NCI-H446 treated with DMSO at 0.1 percent for 48 hours (cell line): ENCODE data around the gene MIF4GD.
"Not testable (repeated sequence)": the region's sequence is repeated elsewhere in the genome, so short reads cannot be mapped to it uniquely, and the experiment has no call there.

ENCODE experiments used
- DNase-seq: peaks from one replicate; lab custom pipeline; 2025; lab: John Stamatoyannopoulos, UW

MIF4GD gene

DNA sequence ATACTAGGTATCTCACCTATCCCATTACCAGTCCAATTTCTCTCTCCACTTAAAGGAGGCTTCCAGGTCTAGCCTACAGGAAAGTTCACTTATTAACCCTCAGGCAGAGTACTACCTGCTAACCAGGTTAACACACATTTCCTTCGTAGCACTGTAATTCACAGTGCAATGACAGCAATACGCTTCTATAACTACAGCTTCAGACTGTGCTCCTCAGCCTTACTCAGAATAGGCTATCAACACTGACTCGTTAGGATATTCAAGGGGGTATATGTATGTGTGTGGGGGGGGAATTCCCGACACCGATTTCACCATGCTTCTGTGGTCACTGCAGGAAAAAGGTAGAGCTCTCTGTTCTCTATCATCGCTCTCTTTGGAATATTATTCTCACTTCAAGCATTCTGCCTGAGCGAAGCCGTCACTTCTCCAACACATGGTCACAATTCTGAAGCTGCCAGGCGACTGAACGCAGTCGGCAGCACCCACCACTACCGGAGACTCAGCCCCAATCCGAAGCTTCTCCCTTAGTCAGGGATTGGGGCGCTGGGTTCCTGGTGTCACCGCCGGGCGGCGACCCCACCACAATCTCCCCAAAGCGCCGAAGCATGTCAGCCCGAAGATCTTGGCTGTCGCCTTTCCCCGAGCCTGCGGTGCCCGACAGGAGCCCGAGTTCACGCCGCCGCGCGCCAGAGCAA lies 10.2 kb downstream of the MIF4GD start:
- no peak for DNase-seq

DNA sequence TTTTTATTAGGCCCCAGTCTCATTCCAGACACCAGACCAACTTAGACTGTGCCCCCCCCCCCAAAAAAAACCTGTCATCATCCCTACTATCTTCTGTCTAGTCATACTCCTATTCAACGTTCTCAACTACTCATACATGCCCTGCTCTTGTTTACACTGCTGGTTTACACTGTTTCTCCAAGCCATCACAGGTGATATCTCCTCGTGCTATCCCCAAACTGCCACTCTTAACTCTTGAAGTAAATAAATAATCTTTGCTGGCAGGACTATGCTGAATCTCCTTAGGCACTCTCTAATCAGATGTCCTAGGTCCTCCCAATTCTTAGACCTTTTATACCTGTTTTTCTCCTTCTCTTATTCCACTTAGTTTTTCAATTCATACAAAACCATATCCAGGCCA lies 13.8 kb downstream of the MIF4GD start:
- not testable (repeated sequence) for DNase-seq

DNA sequence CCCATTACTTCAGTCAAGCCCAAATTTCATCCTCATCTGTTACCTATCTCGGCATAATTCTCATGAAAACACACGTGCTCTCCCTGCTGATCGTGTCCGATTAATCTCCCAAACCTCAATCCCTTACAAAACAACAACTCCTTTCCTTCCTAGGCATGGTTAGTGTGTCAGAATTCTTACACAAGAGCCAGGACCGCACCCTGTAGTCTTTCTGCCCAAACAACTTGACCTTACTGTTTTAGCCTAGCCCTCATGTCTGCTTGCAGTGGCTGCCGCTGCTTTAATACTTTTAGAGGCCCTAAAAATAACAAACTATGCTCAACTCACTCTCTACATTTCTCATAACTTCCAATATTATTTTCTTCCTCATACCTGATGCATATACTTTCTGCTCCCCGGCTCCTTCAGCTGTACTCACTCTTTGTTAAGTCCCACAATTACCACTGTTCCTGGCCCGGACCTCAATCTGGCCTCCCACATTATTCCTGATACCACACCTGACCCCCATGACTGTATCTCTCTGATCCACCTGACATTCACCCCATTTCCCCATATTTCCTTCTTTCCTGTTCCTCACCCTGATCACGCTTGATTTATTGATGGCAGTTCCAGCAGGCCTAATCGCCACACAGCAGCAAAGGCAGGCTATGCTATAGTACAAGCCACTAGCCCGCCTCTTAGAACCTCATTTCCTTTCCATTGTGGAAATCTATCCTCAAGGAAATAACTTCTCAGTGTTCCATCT lies 14.9 kb downstream of the MIF4GD start:
- DNase-seq, result not testable (repeated sequence)

DNA sequence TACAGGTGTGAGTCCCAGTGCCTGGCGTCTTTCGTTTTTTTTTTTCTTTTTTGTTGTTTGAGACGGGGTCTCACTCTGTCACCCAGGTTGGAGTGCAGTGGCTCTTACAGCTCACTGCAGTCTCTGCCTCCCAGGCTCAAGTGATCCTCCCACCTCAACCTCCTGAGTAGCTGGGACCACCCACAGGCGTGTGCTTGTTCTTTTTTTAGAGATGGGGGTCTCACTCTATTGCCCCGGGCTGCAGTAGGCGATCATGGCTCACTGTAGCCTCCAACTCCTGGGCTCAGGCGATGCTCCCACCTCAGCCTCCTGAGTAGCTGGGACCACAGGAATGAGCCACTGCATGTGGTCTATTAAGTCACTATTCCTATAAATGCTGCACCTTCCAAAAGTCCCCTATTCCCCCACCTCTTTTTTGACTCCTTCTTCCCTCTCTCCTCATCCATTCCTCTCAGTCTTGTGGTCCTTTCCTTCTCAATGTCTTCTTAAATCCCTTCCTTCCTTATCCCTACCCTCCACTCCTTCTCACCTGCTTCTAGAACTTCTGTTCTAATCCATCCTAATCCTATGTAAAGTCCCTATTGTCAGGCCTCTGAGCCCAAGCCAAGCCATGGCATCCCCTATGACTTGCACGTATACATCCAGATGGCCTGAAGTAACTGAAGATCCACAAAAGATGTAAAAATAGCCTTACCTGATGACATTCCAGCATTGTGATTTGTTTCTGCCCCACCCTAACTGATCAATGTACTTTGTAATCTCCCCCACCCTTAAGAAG lies 18.8 kb downstream of the MIF4GD start:
- DNase-seq, result no peak

DNA sequence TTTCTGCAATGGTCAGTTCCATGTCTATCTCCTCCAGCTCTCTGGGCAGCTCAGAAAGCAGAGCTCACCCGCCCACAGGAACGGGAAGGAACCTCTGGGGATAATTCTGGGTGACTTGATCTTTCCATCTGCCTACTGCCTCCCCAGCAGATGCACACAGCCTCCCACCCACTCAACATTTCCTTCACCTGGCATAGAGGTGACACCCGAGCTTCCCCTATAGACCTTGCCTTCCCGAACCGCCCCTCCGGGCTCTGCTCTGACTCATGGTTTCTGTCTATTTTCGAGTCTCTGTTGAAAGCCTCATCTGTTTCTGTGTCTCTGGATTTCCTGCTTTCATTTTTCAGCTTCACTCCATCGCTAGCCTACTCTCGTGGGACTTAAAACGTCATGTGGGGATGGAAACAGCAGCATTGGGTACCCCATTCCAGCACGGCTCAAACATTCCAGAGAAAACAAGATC lies 21.0 kb downstream of the MIF4GD start:
- DNase-seq, result no peak

DNA sequence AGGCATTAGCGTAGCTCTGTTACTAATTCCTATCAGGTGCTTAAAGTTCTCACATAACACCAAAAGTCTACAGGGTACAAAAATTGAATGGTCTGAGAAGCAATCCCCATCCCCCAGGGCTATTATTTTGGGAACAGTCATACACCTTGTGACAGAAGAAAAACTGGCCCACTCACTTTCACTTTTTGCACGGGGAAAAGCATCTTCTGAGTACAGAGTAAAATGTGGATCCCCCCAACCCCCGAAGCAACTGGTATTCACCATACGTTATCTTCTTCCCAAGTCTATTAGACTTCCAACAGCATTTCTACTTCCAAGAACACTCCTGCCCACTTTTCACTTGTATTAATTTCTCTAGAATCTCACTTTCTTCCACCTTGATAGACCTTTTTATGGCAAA lies 21.5 kb downstream of the MIF4GD start:
- DNase-seq, result no peak

DNA sequence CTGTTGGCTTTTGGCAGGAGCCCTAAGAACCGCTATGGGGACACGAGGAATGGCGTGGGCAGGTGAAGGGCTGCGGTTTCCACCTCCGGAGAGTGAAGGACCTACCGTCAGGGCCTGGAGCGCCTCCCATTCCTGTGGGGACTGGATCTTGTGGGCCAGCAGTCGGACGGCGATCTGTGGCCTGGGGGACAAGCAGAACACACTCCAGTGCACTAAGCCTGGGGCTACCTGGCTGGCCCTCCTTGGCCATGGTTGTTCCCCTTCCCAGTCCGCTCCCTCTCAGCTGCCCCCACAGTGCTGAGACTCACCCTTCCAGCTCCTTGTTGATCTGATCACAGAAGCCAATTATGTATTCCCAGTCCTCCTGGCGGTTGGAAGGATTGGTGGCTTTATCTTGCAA lies 24.6 kb downstream of the MIF4GD start:
- DNase-seq, result no peak

DNA sequence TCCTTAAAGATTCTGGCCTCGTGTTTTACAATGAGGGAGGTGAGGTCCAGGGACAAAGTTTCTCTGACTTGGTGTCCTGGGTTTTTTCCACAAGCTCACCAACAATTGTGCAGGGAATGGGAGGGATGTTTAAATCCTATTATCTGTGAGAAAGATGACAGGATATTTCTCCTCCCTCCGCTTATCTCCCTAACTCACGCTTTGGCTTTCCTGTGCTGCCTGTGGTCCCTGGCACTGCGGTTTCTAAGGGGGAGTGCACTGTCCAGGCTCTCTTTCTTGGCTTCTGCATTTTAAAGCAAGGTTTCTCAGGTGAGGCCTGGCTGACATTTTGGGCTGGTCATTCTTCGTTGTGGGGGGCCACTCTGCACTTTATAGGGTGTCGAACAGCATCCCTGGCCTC lies 26.0 kb downstream of the MIF4GD start:
- no peak for DNase-seq

DNA sequence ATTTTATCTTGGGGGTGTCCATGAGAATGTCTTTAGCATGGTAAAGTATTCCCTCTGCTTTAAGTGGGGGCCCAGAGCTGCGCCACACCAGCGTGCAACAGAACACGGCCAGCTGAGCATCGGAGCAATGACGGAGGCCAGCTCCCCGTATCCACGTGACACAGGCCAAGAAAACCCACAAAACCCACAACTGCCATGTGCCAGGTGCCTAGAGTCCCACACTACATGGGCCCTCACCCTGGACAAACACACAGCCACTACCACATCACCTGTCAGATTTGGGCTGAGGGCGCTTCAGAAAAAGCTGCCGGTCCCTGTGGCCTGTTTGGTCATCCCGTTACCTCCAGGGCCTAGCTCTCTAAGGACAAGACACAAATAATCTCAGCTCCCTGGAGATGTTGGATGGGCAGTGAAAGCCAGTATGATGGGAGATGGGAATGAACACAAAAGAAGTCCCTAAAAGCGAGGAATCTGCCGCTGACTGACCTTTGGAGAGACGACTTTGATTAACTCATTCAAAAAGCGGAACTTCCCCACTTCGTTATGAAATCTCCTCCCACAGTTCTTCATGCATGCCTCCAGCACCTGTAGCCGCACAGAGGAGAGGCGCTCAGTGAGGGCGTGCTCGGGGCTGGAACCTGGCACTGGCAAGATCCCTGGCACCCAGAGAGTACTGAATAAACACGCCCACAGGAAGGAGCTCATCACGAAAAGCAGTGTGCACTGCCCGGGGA lies 26.7 kb downstream of the MIF4GD start:
- no peak for DNase-seq

DNA sequence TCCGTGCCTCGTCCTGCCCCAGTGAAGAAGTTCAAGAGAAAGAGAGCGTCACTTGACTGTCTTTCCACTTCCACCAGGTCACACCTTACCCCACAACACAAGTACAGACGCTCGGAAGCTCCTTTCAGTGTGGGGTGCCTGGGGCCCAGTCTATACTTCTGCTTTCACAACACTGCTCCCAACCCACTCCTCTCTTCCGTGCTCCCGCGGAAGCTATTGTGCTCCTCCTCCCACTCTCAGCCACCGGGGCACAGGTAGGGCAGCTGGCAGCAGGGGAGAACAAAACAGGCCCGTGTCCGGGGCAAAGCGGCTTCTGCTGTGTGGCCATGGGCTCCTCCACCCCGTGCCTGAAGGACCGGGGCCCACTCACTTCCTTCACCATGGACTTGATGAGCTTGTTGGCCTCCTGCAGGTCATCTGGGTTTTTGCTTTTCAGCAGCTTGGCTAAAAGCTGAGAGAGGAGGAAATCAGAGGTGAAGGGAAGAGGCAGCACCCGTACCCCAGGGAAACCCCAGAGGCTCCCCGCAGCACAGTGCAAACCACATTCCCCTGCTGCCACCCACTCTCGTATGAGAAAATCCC lies 28.5 kb downstream of the MIF4GD start:
- DNase-seq, result no peak

DNA sequence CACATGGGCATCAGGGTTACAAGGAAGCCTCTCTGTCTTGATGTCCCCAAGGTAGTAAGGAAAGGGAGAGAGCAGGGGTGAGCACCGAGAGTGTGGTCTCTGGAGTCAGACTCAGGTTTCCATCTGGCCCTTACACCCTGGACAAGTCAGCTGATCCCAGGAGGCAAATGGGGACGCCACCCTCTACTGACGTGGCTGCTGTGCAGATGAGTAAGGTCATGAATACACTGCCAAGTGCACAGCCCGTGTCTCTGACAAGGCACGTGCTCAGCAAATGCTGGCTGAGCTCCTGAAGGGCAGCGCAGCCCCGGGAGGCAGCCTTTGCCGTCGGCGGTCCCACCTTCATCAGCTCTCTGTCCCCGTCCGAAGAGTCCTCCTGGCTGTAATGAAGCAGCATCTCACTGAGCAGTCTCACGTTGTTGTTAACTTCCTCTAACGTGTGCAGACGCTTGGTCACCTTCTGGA lies 29.0 kb downstream of the MIF4GD start:
- DNase-seq, result no peak

DNA sequence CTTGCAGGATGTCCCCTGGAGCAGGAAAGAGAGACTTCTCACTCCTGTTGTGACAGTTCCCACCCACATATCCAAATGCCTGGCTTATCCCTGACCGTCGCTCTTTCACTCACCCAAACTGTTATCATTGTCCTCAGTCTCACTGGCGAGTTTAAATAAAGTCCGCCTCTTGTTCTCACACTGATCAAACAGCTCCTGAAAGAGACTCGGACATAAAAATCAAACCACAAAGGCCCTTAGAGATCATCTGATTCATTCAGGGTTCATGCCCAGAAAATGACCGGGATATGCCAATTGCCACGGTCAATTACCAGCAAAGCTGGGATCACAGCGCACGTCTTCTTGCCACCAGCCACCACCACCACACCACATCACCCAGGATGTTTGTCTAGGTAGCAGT lies 29.5 kb downstream of the MIF4GD start:
- DNase-seq, result no peak

DNA sequence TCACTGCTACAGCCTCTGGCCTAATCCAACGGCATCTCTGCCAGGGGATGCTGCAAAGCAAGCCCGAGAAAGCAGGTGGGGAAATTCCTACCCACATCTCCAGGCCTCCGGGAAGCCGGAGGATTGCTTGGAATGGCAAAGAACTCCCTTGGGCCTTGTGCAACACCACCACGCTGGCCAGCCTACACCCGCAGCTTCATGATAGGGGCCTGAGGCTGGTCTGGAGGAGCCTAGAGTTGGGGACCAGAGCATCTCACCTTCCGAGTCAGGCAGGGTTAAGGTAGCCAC lies 29.9 kb downstream of the MIF4GD start:
- no peak for DNase-seq

DNA sequence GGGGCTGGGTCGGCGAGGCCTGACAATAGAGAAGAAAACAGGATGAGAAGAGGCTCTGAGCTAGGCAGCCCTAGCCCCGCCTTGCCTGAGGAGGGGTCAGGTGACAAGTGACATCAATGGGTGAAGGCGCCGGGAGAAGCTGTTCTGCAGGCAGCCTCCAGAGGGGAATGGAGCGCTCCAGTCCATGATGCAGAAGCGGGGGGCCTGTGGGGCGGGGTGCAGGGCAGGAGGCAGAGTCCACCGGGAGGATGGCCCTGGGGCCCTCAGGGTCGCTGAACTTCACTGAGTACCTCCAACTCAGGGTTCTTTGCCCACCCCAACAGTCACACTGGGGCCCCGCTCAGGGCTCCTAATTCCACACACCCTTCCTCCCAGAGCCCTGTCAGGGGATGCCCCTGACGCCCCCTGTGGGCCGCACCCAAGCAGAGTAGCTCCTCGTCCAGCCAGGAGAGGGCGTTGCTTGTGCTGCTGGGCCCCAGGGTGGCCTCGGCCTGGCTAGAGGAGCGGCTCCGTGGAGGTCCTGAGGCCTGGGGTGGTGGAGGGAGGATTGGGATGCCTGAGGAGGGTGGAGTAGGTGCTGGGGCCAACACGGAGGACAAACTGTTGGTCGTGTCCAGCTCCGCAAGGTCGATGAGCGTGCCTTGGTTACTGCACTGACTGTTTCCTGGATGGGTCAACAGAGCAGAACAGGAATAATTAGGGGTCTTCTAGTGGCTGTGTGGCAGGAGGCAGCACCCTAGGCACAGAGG lies 30.5 kb downstream of the MIF4GD start:
- DNase-seq, result no peak

DNA sequence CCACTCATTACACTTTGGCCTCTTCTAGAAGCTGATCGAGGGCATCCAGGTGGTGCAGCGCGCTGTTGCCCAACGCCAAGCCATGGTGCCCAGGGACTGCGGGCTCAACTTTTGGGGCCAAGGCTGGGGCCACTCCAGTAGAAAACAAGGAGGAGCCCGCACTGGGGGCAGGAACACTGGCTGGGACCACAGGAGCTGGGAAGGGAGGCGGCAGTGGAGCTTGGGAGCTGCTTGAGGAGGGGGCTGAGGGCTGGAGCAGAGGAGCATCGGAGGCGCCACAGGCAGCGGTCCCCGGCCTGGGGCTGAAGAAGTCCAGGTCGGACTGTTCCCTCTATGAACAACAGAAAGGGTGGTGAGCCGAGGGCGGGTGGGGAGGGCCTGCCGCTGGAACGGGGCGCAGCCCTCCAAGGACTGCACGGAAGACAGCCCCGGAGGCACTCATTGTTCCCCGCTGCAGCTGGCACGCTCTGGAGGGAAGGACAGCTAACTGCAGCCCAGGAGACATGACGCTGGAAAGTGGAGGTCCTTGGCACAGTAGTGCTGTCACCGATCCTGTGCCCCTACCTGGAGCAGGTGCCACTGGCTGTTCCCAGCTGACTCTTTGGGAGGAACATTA lies 31.1 kb downstream of the MIF4GD start:
- DNase-seq, result no peak

DNA sequence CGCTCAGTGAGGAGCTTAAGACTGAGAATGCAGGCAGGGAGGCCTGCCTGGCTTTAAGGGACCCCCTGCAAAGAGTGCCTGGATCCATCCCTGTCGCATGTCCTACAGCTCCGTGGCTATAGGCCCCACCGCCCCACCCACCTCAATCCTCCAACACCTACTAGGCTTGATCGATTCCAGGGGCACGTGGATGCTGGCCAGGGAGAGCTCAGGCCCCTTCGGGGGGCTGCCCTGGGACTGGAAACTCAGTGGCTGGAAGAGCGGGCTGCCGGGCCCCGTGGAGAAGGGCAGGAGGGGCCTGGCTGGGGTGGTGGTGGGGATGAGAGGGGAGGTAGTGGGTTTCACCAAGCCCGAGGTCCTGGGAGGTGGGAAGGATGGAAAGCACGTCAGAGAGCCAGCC lies 31.8 kb downstream of the MIF4GD start:
- DNase-seq, result no peak

DNA sequence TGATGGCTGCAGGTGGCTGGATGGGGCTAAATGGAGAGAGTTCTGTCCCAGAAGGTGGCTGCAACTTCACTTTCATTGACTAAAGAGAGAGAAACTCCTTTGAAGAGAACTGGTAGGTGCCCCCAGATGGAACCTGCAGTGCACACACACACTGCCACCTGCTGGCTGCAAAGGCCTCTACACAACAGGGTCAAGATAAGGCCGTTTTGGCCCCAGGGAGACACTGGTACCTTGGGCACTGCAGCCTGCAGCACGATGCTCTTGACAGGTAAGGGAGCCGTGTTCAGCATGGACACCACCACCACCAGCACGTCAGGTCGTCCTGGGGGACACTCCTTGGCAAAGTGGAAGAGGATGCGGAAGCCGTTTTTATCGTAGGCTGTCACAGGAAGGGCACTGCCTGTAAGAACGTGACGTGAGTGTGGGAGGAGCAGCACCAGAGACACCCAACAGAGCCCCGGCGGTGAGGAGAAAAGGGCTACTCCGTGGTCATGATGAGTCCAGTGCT lies 32.3 kb downstream of the MIF4GD start:
- DNase-seq, result peak; percentile 23

DNA sequence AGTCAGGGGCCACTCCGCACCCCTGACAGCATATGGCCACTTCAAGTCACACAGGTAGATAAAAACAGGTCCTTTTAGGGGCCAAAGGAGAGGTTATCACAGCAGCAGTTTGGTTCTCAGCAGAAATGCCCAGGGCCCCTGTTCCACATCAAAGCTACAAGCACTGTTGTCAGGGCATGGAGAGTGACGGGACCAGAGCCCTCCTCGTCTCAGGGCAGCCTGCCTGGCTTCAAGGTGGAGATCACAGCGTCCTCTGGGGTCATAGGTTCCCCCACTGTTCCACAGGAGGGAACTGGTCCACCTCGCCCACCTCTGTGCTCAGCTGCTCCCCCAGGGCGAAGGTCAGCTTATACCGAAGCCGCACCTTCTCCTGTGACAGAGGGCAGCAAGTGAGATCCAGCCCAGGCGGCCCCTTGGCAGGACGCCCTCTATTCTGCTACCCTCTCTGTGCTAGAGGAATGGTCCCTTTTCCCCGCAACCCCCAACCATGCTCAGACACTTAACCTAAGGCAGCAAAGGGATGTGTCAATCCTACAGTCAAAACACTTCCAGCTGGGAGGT lies 32.9 kb downstream of the MIF4GD start:
- no peak for DNase-seq

DNA sequence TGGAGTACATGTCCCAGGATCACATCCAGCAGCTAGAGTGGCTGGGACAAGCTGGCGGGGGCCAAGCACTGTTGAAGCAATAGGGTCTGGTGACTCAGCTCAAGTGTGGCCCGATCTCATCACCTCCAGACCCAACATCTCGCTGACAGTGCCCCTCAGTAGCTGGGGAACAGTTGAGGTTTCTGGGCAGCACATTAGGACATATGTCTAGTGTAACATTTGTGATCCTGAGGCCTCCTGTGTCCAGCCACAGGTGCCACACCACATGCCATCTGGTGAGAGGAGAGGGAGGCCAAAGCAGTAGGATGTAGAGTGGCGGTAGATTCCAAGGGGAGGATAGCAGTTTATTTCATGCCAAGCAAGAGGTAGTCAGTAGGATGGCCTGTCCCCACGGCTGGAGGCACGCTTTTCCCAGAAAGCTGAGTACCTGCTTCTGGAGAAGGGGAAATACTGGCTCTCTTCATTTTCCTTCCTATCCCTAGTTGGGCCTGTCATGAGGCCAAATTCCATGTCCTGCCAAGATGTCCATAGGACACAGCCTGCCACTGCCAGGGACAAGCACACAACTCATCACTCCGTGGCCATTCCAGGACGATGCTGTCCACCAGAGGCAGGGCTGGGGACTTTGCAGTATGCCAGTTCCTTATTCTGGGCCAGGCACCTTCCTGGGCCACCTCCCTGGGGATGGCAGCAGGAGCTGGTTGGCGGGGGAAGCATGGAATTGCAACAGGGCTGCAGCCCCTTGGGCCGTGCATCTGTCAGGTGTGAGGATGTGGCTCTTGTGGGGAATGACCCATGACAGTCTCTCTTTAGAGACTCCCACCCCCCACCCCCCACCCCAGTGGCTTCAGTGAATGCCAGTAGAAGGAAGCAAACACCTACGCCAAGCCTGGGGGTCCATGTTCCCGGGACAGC lies 33.7 kb downstream of the MIF4GD start:
- DNase-seq, result no peak
